Measurements from ENCODE around the gene CUX1. TPM values are rescaled to one million over a fixed set of nuclear protein-coding genes. Genes with fewer than 3 reads are reported as not detected.

Gene CUX1
- total RNA-seq, 1 experiment from 2014 or later, result 53.5 TPM

- Histone ChIP-seq H3T11ph (ENCODE audit: low read length) (no peak overlapping the region), H4K20me1 (ENCODE audit: control insufficient read depth, insufficient read depth, insufficient read length) (no peaks in the 10 kb centered on the region), H3K27me3 (ENCODE audit: insufficient read depth, low read length) (no peaks in the 10 kb centered on the region), H3K4me2 (ENCODE audit: insufficient read depth, insufficient read length, low read length) (no peak overlapping the region), H2BK15ac (ENCODE audit: low read depth, low read length) (no peak overlapping the region), H3K79me2 (ENCODE audit: insufficient read depth, low read length) (no peaks in the 10 kb centered on the region), H3K18ac (ENCODE audit: insufficient read length, low read depth, low read length) (no peak overlapping the region), H3K9ac (ENCODE audit: extremely low read depth, insufficient read length, low read length) (no peak overlapping the region), H2BK12ac (ENCODE audit: insufficient read length, low read depth, low read length) (no peak overlapping the region), H4K5ac (ENCODE audit: insufficient read length, low read depth, low read length) (no peak overlapping the region), H4K8ac (replicated peaks; ENCODE audit: insufficient read length, low read depth, low read length) (no peak overlapping the region), H3K23ac (ENCODE audit: insufficient read length, low read depth, low read length) (no peak overlapping the region), H3K4ac (ENCODE audit: low read depth, low read length) (no peak overlapping the region), H3K27ac (ENCODE audit: insufficient read length, low read depth, low read length) (no peak overlapping the region), H3K4me1 (ENCODE audit: insufficient read depth, low read length) (no peaks in the 10 kb centered on the region), H3K23me2 (ENCODE audit: insufficient read length, low read depth, low read length, poor library complexity, severe bottlenecking) (no peaks in the 10 kb centered on the region), H3K56ac (ENCODE audit: insufficient read length, low read depth, low read length) (no peak overlapping the region), H3K9me3 (ENCODE audit: control insufficient read depth, low read depth, low read length) (no peaks in the 10 kb centered on the region), H3K79me1 (ENCODE audit: insufficient read depth, low read depth, low read length, poor library complexity, severe bottlenecking) (no peaks in the 10 kb centered on the region), H4K91ac (ENCODE audit: insufficient read length, low read depth, low read length) (no peak overlapping the region), H2BK20ac (ENCODE audit: low read depth, low read length, poor library complexity, severe bottlenecking) (no peak overlapping the region), H2AFZ (ENCODE audit: low read length) (no peak overlapping the region), H2BK120ac (ENCODE audit: low read depth, low read length, poor library complexity, severe bottlenecking) (no peak overlapping the region), H3K14ac (ENCODE audit: insufficient read depth, low read length) (no peak overlapping the region), H2BK5ac (ENCODE audit: insufficient read length, low read length) (no peak overlapping the region), H2AK5ac (ENCODE audit: insufficient read length, low read length) (no peak overlapping the region)
- Mint-ChIP-seq H3K36me3 (ENCODE audit: insufficient read depth in 1 of 3, low read depth in 3 of 3) (peaks cover 13 to 38% (median 13%) of the 10 kb centered on the region in 3 experiments; a peak in 6 of 7 replicates), H3K27me3 (ENCODE audit: low read depth) (no peaks in the 10 kb centered on the region; the same call in 1 of the 2 replicates), H3K9me3 (no peaks in the 10 kb centered on the region; a peak in 1 of 5 replicates), H3K27ac (no peak overlapping the region), H3K4me3 (no peak overlapping the region), H3K4me1 (peaks cover 14 to 22% of the 10 kb centered on the region in 2 experiments)
- no peak for DNase-seq
- no CpG with 5 or more reads among the region's 3 CpGs for WGBS (ENCODE audit: extremely low coverage, insufficient read length, low lambda C conversion rate)
- TF ChIP-seq CTCF (conservative IDR thresholded peaks at IDR 0.05), result no peak
These were observed 282.0 kb downstream of the CUX1 start for GRCh38 chr7:102099474-102099873.

Data from H9 (cell line).